Smooth muscle cell (in vitro differentiated cells): ENCODE measurements around the gene NLRX1. TPM values are rescaled to one million over a fixed set of nuclear protein-coding genes. Genes with fewer than 3 reads are reported as not detected.
A peak's percentile ranks its signal among the peaks of the same experiment; 100 is the strongest.

Experiments used
- DNase-seq: peaks from one replicate; lab custom pipeline; 2025; ENCODE audit not compliant: unreplicated experiment; lab: John Stamatoyannopoulos, UW
- H2AFZ ChIP-seq: fragments of 200-600 bp; sonication (generic); 2 replicates; pipeline ENCODE4 v1.6.0; 2016; ENCODE audit warnings: antibody characterized with exemption, low read depth, mild to moderate bottlenecking
- H3F3A ChIP-seq: fragments of 200-600 bp; sonication (generic); 2 replicates; pipeline ENCODE4 v1.6.0; 2017; ENCODE audit warnings: antibody characterized with exemption, low read depth
- H3K27ac ChIP-seq: fragments of 200-600 bp; sonication (generic); 2 replicates; pipeline ENCODE4 v1.5.1; 2016; ENCODE audit warnings: low read depth, mild to moderate bottlenecking
- H3K27me3 ChIP-seq: fragments of 200-600 bp; sonication (generic); 2 replicates; pipeline ENCODE4 v1.6.1; 2016; ENCODE audit warnings: low read depth, mild to moderate bottlenecking
- H3K36me3 ChIP-seq: fragments of 200-600 bp; sonication (generic); 2 replicates; pipeline ENCODE4 v1.5.1; 2016; ENCODE audit warnings: low read depth
- H3K4me1 ChIP-seq: fragments of 200-600 bp; sonication (generic); 2 replicates; pipeline ENCODE4 v1.5.1; 2016; ENCODE audit warnings: low read depth
- H3K4me2 ChIP-seq: fragments of 200-600 bp; sonication (generic); 2 replicates; pipeline ENCODE4 v1.6.0; 2016; ENCODE audit warnings: mild to moderate bottlenecking
- H3K4me3 ChIP-seq: fragments of 200-600 bp; sonication (generic); 2 replicates; pipeline ENCODE4 v1.5.1; 2016; ENCODE audit warnings: mild to moderate bottlenecking
- H3K79me2 ChIP-seq: fragments of 200-600 bp; sonication (generic); 2 replicates; pipeline ENCODE4 v1.6.0; 2016; ENCODE audit warnings: low read depth, mild to moderate bottlenecking
- H3K9ac ChIP-seq: fragments of 200-600 bp; sonication (generic); 2 replicates; pipeline ENCODE4 v1.6.0; 2016; ENCODE audit warnings: low read depth
- H3K9me3 ChIP-seq: fragments of 200-600 bp; sonication (generic); replicated peaks from 2 replicates; pipeline ENCODE4 v1.5.1; 2016; ENCODE audit warnings: low read depth
- H4K20me1 ChIP-seq: fragments of 200-600 bp; sonication (generic); 2 replicates; pipeline ENCODE4 v1.6.0; 2016; ENCODE audit warnings: low read depth
- CTCF ChIP-seq: fragments of 200-600 bp; sonication (generic); IDR thresholded peaks from 2 replicates; pipeline ENCODE4 v1.5.1; 2017; ENCODE audit warnings: borderline replicate concordance, mild to moderate bottlenecking, antibody characterized with exemption; ENCODE audit not compliant: insufficient read depth, poor library complexity, severe bottlenecking
- WGBS: methylation state at CpG from one replicate; pipeline ENCODE4 v1.1.7; 2016; ENCODE audit warnings: low lambda C conversion rate; 5-methylcytosine and 5-hydroxymethylcytosine counted together
- polyA plus RNA-seq: library from polyadenylated mRNA; unstranded; fragments of >200 nt; fragmentation: Nextera tagmentation; extraction: Ambion mirVana; gene quantifications from 2 replicates; pipeline ENCODE4 v1.2.1, GENCODE V29; 2016
- total RNA-seq: library from RNA; depleted of rRNA; stranded (reverse); fragments of >200 nt; gene quantifications from 2 replicates; pipeline ENCODE4 v1.2.3, GENCODE V29; 2014

NLRX1 gene
- total and polyA plus RNA-seq, 2 experiments from 2014 or later = 13.0 to 18.7 TPM

GRCh38 chr11:119202554-119202953 is 34.0 kb downstream of the NLRX1 start:
- Histone ChIP-seq H3K9ac (no peak overlapping the region), H4K20me1 (peaks cover 9% of the 10 kb centered on the region), H3K4me2 (no peak overlapping the region), H3F3A (peaks cover 10% of the 10 kb centered on the region), H3K9me3 (no peaks in the 10 kb centered on the region), H2AFZ (no peak overlapping the region), H3K27ac (no peak overlapping the region), H3K36me3 (no peaks in the 10 kb centered on the region), H3K79me2 (peaks cover 14% of the 10 kb centered on the region), H3K4me1 (peaks cover 12% of the 10 kb centered on the region), H3K27me3 (no peaks in the 10 kb centered on the region), H3K4me3 (no peak overlapping the region)
- DNase-seq = no peak
- 76% methylated on average over 7 of the region's 7 CpGs for WGBS
- no peak for TF ChIP-seq CTCF

- no peak for TF ChIP-seq CTCF
- WGBS = 96% methylated on average over 9 of the region's 9 CpGs
- Histone ChIP-seq H3K9ac (no peak overlapping the region), H3K4me3 (no peak overlapping the region), H3K79me2 (peaks cover 29% of the 10 kb centered on the region), H2AFZ (no peak overlapping the region), H3K27me3 (no peaks in the 10 kb centered on the region), H3F3A (peaks cover 10% of the 10 kb centered on the region), H3K27ac (no peak overlapping the region), H3K4me1 (peaks cover 19% of the 10 kb centered on the region), H3K36me3 (no peaks in the 10 kb centered on the region), H3K9me3 (no peaks in the 10 kb centered on the region), H3K4me2 (no peak overlapping the region), H4K20me1 (peaks cover 24% of the 10 kb centered on the region)
- no peak for DNase-seq
Measured at GRCh38 chr11:119204066-119204465, 35.5 kb downstream of the NLRX1 start.

- Histone ChIP-seq H3K4me2 (peak overlapping the region; percentile 85), H4K20me1 (peaks cover 34% of the 10 kb centered on the region), H3K9me3 (no peaks in the 10 kb centered on the region), H3K4me1 (peaks cover 21% of the 10 kb centered on the region), H3F3A (peaks cover 10% of the 10 kb centered on the region), H3K4me3 (peak overlapping the region; percentile 100), H3K27me3 (no peaks in the 10 kb centered on the region), H3K79me2 (peaks cover 39% of the 10 kb centered on the region), H2AFZ (peak overlapping the region; percentile 94), H3K9ac (peak overlapping the region; percentile 20), H3K36me3 (no peaks in the 10 kb centered on the region), H3K27ac (no peak overlapping the region)
- TF ChIP-seq CTCF = no peak
- WGBS = 55% methylated on average over 10 of the region's 10 CpGs
- DNase-seq = no peak
Measured at GRCh38 chr11:119205080-119205479, 36.6 kb downstream of the NLRX1 start.

GRCh38 chr11:119205574-119206510 is 37.3 kb downstream of the NLRX1 start, which contains the start of gene CBL:
Gene CBL (plus strand): TSS chr11:119206339. CDS start chr11:119206418, 79 bp downstream.
- Histone ChIP-seq H3K36me3 (no peaks in the 10 kb centered on the region), H4K20me1 (peaks cover 41% of the 10 kb centered on the region), H3K4me3 (peak within 1 kb of the TSS; percentile 100), H3K9ac (peak within 1 kb of the TSS; percentile 90), H3K27me3 (no peaks in the 10 kb centered on the region), H2AFZ (peak within 1 kb of the TSS; percentile 97), H3K4me1 (peaks cover 21% of the 10 kb centered on the region), H3K79me2 (peaks cover 47% of the 10 kb centered on the region), H3K27ac (peak within 1 kb of the TSS; percentile 90), H3K4me2 (peak within 1 kb of the TSS; percentile 85), H3K9me3 (no peaks in the 10 kb centered on the region), H3F3A (peaks cover 10% of the 10 kb centered on the region)
- peak; percentile 96 for DNase-seq
- peak; percentile 85 for TF ChIP-seq CTCF
- 2% methylated on average over 42 of the region's 88 CpGs for WGBS
